Omental fat pad (tissue), 4 donors: ENCODE measurements around the gene CAPN1. TPM values are rescaled to one million over a fixed set of nuclear protein-coding genes. Genes with fewer than 3 reads are reported as not detected.

Experiments used
- ATAC-seq: fragments of 150-250 bp; one replicate; pipeline ENCODE4 v1.9.1; 2016; ENCODE audit warnings: mild to moderate bottlenecking, moderate library complexity; ENCODE audit not compliant: low FRiP score
- DNase-seq: peaks from one replicate; pipeline ENCODE4 v3.0.0-alpha.2; 2019; ENCODE audit warnings: low spot score
- CTCF ChIP-seq, 3 donors: fragments of 450-650 bp; IDR thresholded peaks; one replicate each; pipeline ENCODE4 v1.5.1; 2016 to 2017; ENCODE audit warnings: antibody characterized with exemption in 3 of 3, mild to moderate bottlenecking in 3 of 3, moderate library complexity in 2 of 3
- total RNA-seq, 4 donors: library from RNA; depleted of rRNA; stranded (reverse); fragments of >200 nt; gene quantifications; one replicate each; pipeline ENCODE4 v1.1.0, GENCODE V29; 2016

CAPN1 gene
- total RNA-seq, 4 donors from 2014 or later: 72.8 to 109 (median 92.9) TPM

GRCh38 chr11:65208785-65209710, 27.3 kb downstream of the CAPN1 start:
- TF ChIP-seq CTCF (IDR thresholded peaks at IDR 0.05): no peak
- DNase-seq: no peak
- ATAC-seq: no peak

DNA sequence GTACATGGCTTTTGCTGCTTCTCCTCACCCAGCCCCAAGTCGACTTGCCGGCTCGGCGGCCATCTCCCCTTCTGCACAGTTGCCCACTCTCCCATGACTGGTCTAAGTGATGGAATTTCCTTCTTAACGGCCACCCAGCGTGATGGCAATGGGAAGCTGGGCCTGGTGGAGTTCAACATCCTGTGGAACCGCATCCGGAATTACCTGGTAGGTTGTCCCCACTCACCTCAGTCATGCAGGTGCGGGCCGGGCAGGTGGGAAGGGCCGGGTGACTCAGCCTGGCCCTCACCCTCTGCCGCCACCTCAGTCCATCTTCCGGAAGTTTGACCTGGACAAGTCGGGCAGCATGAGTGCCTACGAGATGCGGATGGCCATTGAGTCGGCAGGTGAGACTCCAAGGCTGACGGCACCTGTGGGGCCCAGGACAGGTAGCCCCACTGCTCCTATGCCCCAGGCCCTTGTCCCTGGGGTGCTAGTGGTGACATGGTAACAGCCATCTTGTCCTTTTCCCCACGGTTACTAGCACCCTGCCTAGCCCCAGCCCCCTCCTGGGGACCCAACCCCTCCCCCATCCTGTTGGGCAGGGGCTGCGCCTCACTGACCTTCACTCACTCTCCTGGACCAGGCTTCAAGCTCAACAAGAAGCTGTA, 28.1 kb downstream of the CAPN1 start:
- no peak for DNase-seq
- no peak for ATAC-seq
- TF ChIP-seq CTCF (IDR thresholded peaks at IDR 0.05): no peak

GRCh38 chr11:65210361-65210731, 28.6 kb downstream of the CAPN1 start:
- ATAC-seq (no peak), DNase-seq (no peak)
- no peak for TF ChIP-seq CTCF (IDR thresholded peaks at IDR 0.05)

GRCh38 chr11:65210748-65211147, 29.0 kb downstream of the CAPN1 start:
- no peak for TF ChIP-seq CTCF (IDR thresholded peaks at IDR 0.05)
- ATAC-seq: no peak
- no peak for DNase-seq

DNA sequence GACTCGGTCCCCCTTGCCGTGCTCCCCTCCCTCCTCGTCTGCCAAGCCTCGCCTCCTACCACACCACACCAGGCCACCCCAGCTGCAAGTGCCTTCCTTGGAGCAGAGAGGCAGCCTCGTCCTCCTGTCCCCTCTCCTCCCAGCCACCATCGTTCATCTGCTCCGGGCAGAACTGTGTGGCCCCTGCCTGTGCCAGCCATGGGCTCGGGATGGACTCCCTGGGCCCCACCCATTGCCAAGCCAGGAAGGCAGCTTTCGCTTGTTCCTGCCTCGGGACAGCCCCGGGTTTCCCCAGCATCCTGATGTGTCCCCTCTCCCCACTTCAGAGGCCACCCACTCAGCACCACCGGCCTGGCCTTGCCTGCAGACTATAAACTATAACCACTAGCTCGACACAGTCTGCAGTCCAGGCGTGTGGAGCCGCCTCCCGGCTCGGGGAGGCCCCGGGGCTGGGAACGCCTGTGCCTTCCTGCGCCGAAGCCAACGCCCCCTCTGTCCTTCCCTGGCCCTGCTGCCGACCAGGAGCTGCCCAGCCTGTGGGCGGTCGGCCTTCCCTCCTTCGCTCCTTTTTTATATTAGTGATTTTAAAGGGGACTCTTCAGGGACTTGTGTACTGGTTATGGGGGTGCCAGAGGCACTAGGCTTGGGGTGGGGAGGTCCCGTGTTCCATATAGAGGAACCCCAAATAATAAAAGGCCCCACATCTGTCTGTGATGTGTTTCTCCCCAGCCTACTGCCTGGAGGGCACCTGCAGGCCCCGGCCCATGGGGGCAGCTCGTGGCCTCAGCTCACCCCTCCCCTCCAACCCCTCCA, 29.8 kb downstream of the CAPN1 start:
- no peak for TF ChIP-seq CTCF (IDR thresholded peaks at IDR 0.05)
- no peak for DNase-seq
- no peak for ATAC-seq

DNA sequence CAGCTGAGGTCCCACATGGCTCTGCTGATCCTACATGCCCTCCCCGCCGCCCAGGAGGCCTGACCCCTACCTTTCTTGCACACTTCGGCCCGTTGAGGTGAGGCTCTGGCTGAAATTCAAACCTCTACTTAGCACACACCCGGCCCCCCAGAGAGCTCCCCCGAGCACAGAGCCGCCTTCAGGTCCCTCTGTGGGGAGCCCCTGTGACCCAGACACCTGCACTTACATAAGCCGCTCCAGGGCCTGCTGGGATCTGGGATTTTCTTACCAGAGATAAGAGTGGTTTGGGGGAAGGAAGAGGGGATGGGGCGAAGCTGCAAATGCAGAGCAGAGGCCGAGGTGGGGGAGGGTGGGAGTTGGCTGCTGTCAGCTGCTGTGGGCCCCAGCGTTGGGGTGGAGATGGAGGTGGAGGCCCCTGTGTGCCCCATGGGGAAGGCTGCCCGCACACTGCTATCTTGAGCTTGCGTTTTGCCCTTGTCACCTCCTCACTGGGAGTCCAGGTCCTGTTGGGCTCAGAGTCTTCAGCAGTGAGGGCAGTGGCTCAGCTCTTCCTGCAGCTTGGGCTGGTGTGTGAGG, 30.6 kb downstream of the CAPN1 start:
- ATAC-seq (no peak), DNase-seq (no peak)
- no peak for TF ChIP-seq CTCF (IDR thresholded peaks at IDR 0.05)
